GM12801 (cell line): Measurements from ENCODE around the gene SHMT2.

ENCODE experiments used
- TF ChIP-seq, protein P1 (sequence below): IDR thresholded peaks from one replicate; pipeline ENCODE4 v1.5.1; 2011; ENCODE audit warnings: control low read depth; ENCODE audit not compliant: insufficient read length; ENCODE audit errors: extremely low read depth

Gene SHMT2

DNA sequence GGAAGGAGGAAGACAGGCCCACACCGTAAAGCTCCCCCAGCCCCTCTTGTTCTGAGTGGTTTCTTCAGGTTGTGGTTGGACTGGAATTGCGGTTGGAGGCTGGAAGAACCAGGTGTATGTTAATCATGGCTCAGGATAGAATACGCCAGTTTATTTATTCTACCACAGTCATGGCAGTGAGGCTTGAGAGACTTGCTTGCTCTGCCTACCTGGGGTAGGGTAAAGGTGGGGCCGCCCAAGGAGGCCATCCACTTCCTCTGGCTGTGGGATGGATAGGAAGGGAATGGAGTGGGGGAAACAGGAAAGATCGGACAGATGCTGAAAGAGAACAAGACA is 8.1 kb downstream of the SHMT2 start:
- TF ChIP-seq, protein P1, sequence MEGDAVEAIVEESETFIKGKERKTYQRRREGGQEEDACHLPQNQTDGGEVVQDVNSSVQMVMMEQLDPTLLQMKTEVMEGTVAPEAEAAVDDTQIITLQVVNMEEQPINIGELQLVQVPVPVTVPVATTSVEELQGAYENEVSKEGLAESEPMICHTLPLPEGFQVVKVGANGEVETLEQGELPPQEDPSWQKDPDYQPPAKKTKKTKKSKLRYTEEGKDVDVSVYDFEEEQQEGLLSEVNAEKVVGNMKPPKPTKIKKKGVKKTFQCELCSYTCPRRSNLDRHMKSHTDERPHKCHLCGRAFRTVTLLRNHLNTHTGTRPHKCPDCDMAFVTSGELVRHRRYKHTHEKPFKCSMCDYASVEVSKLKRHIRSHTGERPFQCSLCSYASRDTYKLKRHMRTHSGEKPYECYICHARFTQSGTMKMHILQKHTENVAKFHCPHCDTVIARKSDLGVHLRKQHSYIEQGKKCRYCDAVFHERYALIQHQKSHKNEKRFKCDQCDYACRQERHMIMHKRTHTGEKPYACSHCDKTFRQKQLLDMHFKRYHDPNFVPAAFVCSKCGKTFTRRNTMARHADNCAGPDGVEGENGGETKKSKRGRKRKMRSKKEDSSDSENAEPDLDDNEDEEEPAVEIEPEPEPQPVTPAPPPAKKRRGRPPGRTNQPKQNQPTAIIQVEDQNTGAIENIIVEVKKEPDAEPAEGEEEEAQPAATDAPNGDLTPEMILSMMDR = no peak

DNA sequence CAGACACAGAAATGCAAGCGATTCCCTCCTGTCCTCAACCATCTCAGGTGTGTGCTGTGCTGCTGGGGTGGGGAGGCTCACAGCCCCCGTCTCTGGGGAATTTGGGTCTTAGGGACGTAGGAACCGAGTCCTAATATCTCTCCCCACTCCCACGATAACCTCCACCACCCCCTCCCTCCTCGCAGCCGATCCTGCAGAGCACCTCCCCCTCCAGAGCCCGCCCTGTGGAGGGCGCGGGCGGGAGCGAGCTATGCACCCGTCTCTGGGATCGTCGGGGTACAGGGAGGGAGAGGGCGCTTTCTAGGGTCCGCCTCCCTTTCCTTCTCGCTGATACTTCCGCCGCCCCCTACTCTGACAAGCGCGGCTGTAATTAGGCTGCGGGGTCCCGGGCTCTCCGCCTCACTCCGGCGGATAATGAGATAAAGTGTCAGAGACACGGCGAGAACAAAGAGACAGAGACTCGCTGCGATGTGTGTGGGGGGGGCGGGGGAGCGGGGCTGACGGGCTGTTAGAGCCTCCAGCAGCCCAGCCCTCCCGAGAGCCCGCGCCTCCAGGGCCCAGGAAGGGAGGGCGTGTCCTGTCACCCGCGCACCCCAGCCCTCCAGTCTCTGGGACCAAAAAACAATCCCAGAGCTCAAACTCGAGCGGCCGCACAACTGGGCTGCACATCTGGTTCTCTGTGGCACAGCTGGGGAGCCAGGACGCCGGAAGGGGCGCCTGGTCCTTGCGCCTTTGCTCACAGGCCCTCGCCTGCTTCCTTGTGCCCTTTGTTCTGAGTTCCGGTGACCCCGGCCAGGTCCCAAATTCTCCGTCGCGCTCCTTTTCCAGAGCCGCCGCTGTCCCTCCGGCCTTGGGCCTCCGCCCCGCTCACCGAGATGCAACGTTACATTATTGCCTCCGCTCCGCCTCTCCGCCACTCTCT is 8.7 kb downstream of the SHMT2 start:
- TF ChIP-seq, protein P1 = no peak

DNA sequence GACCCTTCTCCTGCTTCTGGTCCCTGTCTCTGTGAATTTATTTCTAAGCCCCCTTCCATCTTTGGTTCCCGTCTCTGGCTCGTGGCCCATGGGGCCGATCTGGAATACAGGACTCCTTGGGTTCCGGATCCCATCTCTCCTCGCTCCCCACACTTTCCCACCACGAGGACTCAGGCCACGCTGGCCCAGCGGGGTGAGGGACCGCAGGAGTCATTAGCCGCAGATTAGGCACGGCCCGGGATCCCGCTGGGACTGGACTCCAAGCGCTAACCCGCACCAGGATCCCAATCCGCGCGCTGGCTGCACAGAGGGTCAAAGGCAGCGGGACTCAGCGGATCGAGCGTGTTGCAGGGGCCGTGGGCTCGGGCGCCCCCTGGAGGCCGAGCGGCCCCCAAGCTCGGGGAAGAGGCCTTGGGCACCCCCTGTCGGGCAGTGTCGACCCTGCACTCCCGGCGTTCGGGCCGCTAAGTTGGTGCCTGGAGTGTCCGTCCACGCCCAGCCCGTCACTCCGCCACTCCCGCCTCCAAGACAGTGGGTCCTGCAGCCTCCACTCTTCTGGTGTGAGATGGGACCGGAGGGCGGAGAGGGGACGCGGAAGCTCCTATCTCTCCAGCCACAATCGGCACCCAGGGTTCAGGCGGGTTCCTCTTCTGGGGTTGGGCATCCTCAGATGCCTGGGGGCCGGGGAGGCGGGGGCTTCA is 9.5 kb downstream of the SHMT2 start:
- TF ChIP-seq, protein P1 = peak; percentile 93

DNA sequence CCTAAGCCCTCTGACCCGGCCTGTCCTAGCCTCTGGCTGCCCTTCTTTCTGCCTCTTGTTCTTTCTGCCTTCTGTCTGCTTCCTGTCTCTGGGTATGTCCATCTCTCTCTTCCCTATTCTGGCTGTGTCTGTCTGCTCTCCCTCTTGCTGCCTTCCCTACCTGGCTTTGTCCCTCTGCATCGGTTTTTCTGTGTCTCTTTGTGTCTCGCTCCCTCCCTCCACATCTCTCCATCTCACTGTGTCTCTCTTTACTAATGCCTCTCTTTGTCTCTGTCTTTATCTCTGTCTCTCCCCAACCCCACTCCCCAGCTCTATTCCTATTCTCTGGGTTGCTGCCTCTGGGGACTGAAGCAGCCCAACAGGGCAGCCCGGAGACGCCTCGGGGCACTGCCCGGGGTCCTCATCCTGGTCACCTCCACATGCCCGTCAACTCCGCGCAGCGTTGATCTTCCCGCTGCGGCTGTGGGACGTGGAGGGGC is 10.1 kb downstream of the SHMT2 start:
- TF ChIP-seq, protein P1 = no peak

DNA sequence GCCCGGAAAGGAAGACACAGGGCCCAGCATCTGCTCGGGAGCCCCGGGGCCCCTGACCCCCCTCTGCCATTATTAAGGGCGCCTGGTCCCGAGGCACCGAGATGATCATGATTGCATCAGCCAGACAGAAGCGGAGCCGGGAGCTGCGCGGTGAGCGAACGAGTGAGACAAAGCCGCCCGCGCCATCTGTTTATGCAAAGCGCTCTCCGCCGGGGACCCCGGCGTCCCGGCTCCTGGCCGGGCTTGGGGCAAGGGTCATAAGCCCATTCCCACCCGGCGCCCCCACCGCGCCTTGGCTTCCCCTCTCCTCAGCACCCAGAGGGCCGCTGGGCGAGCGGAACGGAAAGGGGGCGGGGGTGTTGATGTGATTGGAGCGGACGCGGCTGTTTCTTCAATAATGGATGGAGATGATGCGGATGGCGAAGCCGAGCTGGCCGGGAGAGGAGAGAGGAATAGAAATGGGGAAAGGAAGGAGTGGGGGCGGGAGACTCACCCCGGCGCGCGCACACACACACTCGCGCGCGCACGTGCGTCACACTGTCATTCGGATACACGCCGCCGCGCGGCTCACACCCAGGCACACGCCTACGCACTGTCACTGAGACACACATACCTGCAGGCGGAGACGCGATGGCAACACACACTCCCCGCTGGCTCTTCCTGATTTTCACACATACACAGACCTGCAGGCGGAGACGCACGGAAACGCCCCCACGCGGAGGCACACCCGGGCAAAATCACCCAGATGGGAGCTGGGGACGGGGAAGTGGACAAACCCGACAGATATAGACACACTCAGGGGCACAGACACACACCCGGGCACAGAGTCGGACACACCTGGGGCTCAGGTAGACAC is 10.8 kb downstream of the SHMT2 start:
- TF ChIP-seq, protein P1 = no peak

DNA sequence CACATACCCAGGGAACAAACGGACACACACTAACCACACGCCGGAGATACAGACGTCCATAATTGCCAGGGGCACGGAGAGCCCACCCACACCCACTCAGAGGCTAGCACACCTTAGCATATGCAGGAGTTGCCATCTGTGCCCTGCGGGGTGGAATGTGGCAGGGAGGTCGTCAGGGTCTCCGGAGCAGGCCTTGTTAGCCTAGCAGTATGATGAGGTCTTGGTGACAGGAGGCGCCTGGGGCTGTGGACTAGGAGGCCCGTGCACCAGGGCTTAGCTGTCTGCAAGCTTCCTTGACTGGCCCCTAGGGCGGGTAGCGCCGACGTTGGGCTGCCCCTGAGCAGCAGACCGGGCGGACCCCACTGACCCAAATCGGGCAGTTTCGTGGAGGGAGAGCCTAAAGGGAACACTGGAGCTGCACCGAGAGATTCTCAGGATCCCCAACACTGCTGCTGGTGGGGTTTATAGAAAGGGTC is 11.5 kb downstream of the SHMT2 start:
- TF ChIP-seq, protein P1 = no peak
